GM18505 (cell line): ENCODE data around the gene GGCT.
"Not testable (repeated sequence)": the region's sequence is repeated elsewhere in the genome, so short reads cannot be mapped to it uniquely, and the experiment has no call there.

Experiments
- ATAC-seq: cut with Tn5 transposase; IDR thresholded peaks from one replicate; pipeline ENCODE4 v1.9.1; 2021; ENCODE audit not compliant: unreplicated experiment
- POLR2A ChIP-seq: IDR thresholded peaks from 4 replicates; pipeline ENCODE4 v1.6.1; 2011; ENCODE audit warnings: borderline replicate concordance; ENCODE audit not compliant: insufficient read depth, insufficient read length; ENCODE audit errors: extremely low read depth

The GGCT gene

DNA sequence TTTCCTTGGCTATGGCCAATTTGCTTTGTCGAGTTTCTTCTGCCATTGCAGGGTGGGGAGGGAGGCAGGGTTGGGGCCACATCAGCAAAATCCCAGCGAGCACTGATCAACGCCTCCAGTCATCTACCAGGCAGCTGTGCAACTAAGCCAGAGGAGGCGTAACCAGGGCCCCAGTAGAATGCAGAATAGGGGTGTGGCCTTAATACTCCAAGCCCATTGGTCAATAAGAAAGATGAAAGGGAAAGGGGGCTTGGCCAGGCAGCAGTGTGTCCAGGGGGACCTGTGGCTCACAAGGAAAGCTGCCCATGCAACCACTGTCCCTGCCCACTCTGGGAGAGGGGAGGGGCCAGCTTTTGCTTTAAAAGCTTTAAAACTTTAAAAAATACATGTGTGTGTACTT, 21.5 kb upstream of the GGCT start:
- ATAC-seq = no peak
- no peak for TF ChIP-seq POLR2A

DNA sequence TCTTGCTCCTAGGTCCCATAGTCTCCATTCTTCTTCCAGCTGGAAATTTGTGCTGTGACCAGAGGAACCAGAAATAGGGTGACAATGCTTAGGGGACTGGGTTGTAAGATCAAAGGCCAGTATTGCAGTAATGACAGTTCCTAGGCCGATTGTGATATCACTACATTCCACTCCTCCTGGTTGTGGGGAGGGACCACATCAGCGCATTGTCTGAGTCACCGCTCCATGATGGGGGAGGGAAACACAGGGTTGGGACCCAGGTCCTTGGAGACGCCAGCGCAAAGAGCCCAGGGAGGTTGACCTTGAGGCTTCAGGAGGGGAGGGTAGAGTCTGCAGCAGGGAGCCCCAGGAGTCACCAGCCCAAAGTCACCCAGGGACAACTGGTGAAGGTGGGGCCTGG, 20.8 kb upstream of the GGCT start:
- TF ChIP-seq POLR2A = no peak
- ATAC-seq = no peak

DNA sequence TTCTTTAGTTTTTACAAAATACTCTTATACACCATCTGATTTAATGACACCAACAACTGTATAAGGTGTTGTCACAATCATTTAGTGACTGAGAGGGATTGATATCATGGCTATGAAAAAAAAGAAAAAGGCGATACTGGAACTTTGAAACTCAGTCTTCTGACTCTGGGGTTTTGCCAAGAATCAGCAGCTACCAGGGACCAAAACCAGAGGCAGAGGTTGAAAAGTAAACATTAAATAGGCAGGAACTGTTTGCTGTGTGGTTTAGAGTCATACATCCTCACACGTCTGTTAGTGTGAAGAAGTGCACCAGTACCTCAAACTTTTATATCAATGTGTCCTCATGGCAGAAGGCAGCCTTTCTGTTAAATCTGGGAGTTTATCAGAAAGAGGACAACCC, 19.9 kb upstream of the GGCT start:
- TF ChIP-seq POLR2A = no peak
- no peak for ATAC-seq

DNA sequence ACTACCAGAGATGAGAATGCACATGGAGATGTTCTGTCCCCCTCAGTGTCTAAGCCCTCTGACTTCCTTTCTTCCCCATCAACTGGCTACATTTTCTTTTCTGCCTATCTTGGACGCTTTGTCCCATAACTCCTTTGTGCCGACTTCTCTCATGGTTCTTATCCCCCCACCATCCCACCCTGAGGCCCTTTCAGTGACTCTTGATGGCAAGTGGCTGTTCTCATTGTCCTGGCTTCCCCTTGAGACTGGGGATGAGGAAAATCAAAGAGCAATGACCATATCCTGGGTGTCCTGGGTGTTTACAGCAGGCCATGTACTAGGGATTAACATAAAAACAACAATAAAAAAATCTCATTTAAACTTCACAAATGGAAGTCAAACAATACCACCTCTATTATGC, 18.8 kb upstream of the GGCT start:
- ATAC-seq = no peak
- no peak for TF ChIP-seq POLR2A

DNA sequence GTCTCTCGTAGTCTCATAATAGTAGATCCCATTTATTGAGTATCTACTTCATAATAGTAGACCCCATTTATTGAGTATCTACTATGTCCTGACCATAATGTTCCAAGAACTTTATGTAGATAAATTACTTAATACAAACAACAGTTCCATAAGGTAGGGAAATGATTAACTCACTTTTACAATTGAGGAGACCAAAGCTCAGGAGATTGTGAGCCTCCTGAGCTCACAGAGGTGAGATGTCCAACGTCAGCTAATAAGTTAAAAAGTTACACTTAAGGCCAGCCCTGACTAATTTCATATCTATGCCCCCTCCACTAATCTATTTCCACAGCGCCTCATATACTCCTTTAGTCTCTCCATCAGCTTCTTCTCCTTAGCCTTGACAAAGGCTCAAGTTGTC, 17.5 kb upstream of the GGCT start:
- TF ChIP-seq POLR2A = no peak
- no peak for ATAC-seq

DNA sequence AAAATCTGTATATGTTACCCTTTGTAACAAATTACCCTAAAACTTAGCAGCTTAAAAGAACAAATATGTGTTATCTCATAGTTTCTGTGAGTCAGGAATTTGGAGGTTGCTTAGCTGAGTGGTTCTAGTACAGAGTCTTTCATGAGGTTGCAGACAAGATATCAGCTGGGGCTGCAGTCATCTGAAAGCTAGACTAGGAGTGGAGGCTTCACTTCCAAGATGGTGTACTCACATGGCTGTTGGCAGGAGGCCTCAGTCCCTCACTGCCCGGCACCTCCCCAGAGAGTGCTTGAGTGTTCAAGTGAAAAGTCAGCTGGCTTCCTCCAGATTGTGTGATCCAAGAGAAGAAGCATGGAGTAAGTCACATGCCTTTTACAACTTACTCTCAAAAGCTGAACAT, 16.9 kb upstream of the GGCT start:
- no peak for TF ChIP-seq POLR2A
- no peak for ATAC-seq

DNA sequence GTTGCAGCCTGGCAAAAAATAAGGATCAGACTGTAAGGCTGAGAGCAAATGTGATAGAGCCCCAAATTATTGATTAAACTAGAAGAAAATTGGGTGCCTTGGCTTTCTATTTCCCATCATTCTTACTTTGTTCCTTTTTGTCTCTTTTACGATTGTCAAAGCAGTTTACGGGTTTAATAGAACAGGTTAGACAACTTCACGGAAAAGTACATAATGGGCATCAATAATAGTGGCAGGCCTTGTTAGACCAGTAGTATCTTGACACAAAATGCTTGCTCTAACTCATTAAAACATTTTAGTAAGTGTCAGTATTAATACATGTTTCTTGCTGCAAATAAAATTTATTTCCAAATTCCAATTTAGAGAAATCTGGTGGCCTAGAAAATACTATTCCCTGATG, 14.5 kb upstream of the GGCT start:
- TF ChIP-seq POLR2A = no peak
- no peak for ATAC-seq

DNA sequence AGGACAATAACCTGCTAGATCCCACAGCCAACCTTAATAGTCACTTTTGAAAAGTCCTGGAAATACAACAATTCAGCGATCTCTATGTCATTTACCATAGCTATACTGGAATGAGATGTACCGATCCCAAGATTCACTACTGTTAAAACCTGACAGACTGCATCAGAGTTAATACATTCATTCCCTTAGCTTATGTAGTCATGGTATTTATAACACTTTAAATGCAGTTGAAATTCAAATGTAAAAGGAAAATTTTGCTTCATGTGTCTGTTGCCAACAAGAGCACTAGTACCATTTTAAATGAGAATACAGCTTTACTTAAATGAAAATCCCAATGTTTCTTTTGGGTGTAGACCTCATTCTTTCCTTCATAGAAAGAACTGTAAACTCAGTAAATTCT, 11.1 kb upstream of the GGCT start:
- no peak for TF ChIP-seq POLR2A
- ATAC-seq = no peak

DNA sequence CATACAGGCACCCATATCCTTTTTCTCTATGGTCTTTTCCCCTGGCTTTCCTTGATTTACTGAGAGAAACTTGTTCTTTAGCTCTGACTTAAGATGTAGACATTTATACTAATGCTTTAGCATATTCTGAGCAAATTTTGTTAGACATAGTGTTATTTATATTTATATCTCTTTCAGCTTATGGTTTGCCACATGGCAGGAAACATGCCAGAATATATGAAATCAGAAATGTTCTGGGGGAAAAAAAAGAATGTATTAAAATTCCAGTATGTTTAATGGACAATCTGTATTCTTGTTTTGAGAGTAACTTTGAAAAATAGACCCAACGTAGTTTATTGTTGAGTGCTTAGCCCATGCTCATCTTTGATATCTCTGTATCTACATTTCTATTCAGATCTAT, 10.1 kb upstream of the GGCT start:
- no peak for TF ChIP-seq POLR2A
- ATAC-seq = no peak

DNA sequence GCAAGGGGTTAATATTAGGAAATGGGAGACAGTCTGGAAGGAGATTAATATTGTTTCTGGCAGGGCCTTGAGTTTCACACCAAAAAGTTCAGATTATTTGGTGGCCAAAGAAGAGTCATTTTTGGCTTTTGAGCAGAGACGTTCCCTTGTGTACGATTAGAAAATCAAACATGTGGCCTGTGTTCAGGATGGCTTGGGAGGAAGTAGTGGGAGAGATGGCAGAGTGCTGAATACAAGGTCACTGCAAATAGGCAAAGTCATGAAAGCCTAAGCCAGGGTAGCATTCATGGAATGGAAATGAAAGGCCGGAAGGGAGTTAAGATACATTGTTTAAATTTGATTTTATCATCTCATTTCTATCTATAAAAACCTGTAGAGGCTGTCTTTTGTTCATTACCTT, 9.5 kb upstream of the GGCT start:
- ATAC-seq = no peak
- TF ChIP-seq POLR2A = no peak

DNA sequence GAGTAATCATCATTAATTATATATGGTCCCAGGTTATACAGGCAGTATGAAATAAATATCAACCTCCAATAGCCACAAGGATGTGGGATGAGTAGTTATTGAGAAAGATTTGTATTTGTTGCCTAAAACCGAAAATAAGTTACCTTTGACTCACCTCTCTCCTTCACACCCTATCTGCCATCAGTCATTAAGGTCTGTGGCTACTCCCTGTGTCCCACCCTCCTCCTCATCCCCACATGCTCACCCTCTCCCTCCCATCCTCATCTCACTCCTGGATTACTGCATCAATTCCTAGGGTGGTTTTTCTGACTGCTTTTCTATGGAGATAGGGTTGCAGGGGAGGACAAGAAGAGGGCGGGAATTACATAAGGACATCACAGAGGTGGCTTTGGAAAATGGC, 9.1 kb upstream of the GGCT start:
- TF ChIP-seq POLR2A = no peak
- ATAC-seq = no peak

DNA sequence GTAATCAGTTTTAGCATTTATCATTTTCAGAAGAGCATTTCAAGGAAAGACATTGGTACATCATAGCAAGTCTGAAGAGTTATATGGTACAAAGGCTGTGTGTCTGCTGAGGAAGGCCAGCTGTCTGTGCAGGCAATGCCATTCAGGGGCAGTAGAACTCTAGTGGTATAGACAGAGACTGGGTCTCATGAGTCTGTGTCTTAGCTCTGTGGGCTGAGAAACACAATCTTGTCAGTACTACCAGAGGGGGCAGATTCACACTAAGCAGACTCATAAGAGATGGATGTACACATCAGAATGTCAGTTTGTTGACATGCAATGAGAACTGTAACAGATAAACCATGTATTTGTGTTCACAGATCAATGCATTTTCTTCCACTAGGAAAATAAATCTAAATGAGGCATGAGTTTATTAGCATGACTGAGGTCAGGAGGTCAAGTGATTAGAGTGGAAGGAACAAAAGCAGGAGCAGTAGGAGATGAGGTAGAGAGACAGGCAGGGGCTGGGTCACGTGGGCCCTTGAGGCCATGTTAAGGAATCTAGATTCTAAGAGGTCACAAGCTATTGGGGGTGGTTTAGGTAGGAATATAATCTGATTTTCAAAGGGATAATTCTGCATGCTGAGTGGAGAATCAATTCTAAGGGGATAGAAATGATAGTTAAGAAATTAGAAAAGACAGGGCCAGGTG, 7.5 kb upstream of the GGCT start:
- ATAC-seq = no peak
- no peak for TF ChIP-seq POLR2A

DNA sequence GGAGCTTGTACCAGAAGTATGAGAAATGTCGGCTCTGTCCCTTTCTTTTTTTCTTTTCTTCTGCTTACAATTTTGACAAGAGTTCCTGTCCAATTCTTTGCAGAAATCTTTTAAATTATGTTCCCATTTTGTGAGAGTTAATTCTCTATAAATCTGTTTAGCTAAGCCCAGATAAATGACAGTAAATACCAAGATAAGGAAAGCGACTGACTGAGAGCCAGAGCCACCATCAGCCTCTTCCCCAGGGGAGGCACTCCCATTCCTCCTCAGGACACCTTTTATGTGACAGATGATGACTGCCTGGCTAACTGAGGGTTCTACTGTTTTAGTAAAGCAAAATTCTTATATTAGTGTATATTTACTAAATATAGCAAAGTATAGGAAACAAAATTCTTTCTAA, 6.9 kb upstream of the GGCT start:
- no peak for TF ChIP-seq POLR2A
- ATAC-seq = no peak

DNA sequence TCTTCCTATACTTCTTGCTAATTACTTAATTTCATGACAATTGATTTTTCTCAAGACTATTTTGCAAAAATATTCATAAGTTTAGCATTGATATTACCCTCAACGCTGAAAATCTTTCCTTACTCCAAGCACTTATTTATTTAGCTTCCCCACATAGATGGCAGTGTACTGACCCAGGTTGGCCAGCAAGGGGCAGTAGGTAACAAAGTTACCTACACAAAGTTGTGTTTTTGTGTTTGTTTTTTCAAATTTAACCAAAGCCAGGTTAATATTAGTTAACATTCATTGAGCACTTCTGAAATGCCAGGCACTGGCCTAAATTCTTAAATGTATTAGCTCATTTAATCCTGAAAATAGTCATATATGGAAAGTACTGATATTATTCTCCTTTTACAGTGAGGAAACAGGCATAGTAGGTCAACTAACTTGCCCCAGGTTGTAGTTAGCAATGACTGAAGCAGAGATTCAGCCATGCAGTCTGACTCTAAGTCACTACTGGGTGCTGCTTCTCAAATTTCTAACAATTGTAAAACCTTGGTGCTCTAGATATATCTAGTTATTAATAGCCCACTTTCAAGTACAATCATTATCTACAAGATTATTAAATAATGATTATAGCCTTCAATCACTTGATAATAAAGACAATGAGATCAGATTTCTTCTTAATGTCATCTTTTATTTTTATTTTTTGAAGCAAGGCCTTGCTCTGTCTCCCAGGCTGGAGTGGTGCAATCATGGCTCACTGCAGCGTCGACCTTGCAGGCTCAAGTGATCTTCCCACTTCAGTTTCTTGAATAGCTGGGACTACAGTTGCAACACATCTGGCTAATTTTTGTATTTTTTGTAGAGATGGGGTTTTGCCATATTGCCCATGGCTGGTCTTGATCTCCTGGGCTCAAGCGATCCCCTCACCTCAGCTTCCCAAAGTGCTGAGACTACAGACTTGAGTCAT, 5.8 kb upstream of the GGCT start:
- no peak for ATAC-seq
- no peak for TF ChIP-seq POLR2A

DNA sequence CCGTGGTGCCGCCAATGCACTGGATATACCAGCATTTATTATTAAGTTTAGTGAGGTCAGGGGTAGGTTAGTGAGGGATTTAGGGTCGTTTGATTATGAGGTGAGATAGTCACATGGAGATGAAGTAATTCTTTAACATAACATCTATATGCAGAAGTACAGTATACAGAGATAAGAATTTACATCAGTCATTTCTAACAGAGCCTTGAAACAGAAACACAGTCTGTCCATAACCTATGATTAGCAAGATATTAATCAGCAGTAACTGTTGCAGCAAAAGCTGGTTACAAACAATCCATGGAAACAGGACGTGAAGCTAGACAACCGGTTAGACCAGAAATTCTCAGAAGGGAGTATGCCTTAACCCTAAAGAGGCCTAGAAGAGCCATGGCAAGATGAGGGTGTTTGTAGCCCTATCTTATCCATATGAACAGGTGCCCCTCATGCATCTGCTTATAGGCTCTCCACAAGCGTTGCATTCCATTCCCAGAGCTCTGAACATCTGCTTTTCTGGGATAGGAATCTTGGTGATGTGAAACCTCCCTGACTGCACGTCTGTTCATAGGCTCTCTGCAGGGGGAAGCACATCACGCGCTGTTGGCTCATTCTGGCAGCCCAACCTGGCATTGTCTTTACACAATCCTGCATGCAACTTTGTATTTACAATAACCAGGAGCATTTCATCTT, 4.7 kb upstream of the GGCT start:
- not testable (repeated sequence) for ATAC-seq

DNA sequence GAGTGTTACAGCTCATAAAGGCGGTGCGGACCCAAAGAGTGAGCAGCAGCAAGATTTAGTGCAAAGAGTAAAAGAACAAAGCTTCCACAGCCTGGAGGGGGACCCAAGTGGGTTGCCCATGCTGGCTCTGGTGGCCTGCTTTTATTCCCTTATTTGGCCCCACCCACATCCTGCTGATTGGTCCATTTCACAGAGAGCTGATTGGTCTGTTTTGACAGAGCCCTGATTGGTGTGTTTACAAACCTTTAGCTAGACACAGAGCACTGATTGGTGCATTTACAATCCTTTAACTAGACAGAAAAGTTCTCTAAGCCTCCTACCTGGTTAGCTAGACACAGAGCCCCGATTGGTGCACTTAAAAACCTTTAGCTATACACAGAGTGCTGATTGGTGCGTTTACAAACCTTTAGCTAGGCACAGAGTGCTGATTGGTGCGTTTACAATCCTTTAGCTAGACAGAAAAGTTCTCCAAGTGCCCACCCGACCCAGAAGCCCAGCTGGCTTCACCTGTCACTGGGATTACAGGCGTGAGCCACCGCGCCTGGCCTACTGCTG, 2.8 kb upstream of the GGCT start:
- ATAC-seq = not testable (repeated sequence)
